Gastroesophageal sphincter (tissue), 3 donors: ENCODE results near the gene STC2.
A peak's percentile ranks its signal among the peaks of the same experiment; 100 is the strongest.

ENCODE experiments used
- CTCF ChIP-seq, 4 experiments: fragments of 200-600 bp in 2 of 4; fragments of 450-650 bp in 2 of 4; sonication (generic) in 1 of 4; IDR thresholded peaks; one replicate each; pipeline ENCODE4 v1.5.1; 2017 to 2019; ENCODE audit warnings: antibody characterized with exemption in 4 of 4, mild to moderate bottlenecking in 2 of 4, moderate library complexity in 2 of 4
- EP300 ChIP-seq: sonication (generic); formaldehyde crosslinking; IDR thresholded peaks from one replicate; pipeline ENCODE4 v1.6.1; 2017; ENCODE audit warnings: antibody characterized with exemption, mild to moderate bottlenecking
- POLR2A ChIP-seq, 2 donors: fragments of 450-650 bp; IDR thresholded peaks; one replicate each; pipeline ENCODE4 v1.6.1; 2017; ENCODE audit warnings: antibody characterized with exemption in 2 of 2, mild to moderate bottlenecking in 2 of 2, moderate library complexity in 1 of 2
- POLR2AphosphoS5 ChIP-seq: sonication (generic); formaldehyde crosslinking; IDR thresholded peaks from one replicate; pipeline ENCODE4 v1.6.1; 2017; ENCODE audit warnings: antibody characterized with exemption

- TF ChIP-seq POLR2AphosphoS5 (peak; percentile 41), CTCF (IDR thresholded peaks at IDR 0.05) (no peak), POLR2A (IDR thresholded peaks at IDR 0.05) (no peak), EP300 (no peak)
Measured at GRCh38 chr5:173328844-173329490, 753 bp upstream of the STC2 start.
